Measurements from ENCODE around the gene EIF5B. TPM values are rescaled to one million over a fixed set of nuclear protein-coding genes. Genes with fewer than 3 reads are reported as not detected.

The EIF5B gene
- total RNA-seq, 1 experiment from 2014 or later = 79.5 TPM

DNA sequence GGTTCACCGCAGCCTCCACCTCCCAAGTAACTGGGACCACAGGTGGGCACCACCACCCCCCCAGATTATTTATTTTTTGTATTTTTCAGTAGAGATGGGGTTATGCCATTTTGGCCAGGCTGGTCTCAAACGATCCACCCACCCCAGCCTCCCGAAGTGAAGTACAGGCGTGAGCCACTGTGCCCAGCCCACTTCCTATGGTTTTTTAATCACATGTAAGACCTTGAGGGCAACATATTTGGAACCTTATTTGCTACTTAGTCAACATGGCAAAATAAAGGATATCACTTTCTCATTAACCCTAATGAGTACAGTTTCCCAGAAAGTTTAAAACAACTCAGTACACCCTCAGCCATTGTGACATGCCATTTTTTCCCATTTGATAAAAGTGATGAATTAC lies 64.7 kb downstream of the EIF5B start:
- intact Hi-C loops (cut with micrococcal nuclease; ENCODE audit: unreplicated experiment) = loop anchor here (2.0 to 10.0 kb wide), 2 partner anchors 89 to 317 kb away; partner anchors contain the start of gene REV1
- CTCF ChIA-PET = no interaction called here
- H3K4me3 Mint-ChIP-seq (ENCODE audit: unreplicated experiment) = no peak overlapping the region
- no peak overlapping the region for H3K4me3 ChIP-seq (ENCODE audit: low read depth, low read length)
- H3K4me1 Mint-ChIP-seq (ENCODE audit: low read depth, unreplicated experiment) = peaks cover 16% of the 10 kb centered on the region
- POLR2A ChIA-PET = no interaction called here
- H3K36me3 ChIP-seq (ENCODE audit: control insufficient read depth, insufficient read depth, low read length) = peaks cover 12% of the 10 kb centered on the region
- DNase-seq = no peak
- no TSS peak for BruUV-seq (replicated peaks)
- H3K9me3 ChIP-seq = no peaks in the 10 kb centered on the region
- H3K9me3 Mint-ChIP-seq (ENCODE audit: unreplicated experiment) = no peaks in the 10 kb centered on the region
- H3K27me3 ChIP-seq (replicated peaks; ENCODE audit: control insufficient read depth, insufficient read depth, low read length) = no peaks in the 10 kb centered on the region
- no peak overlapping the region for H3K27ac Mint-ChIP-seq (ENCODE audit: unreplicated experiment)
- TF ChIP-seq, protein P1, sequence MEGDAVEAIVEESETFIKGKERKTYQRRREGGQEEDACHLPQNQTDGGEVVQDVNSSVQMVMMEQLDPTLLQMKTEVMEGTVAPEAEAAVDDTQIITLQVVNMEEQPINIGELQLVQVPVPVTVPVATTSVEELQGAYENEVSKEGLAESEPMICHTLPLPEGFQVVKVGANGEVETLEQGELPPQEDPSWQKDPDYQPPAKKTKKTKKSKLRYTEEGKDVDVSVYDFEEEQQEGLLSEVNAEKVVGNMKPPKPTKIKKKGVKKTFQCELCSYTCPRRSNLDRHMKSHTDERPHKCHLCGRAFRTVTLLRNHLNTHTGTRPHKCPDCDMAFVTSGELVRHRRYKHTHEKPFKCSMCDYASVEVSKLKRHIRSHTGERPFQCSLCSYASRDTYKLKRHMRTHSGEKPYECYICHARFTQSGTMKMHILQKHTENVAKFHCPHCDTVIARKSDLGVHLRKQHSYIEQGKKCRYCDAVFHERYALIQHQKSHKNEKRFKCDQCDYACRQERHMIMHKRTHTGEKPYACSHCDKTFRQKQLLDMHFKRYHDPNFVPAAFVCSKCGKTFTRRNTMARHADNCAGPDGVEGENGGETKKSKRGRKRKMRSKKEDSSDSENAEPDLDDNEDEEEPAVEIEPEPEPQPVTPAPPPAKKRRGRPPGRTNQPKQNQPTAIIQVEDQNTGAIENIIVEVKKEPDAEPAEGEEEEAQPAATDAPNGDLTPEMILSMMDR (IDR thresholded peaks at IDR 0.05; ENCODE audit: insufficient read depth in 1 of 2, low read depth in 1 of 2, low read length in 1 of 2, severe bottlenecking in 1 of 2, unreplicated experiment in 1 of 2) = no peak
- peaks cover 97% of the 10 kb centered on the region for H3K36me3 Mint-ChIP-seq (ENCODE audit: insufficient read depth, unreplicated experiment)
- H3K27me3 Mint-ChIP-seq (ENCODE audit: insufficient read depth, unreplicated experiment) = no peaks in the 10 kb centered on the region
- peaks cover 10% of the 10 kb centered on the region; the same call in 1 of the 2 replicates for H3K4me1 ChIP-seq

DNA sequence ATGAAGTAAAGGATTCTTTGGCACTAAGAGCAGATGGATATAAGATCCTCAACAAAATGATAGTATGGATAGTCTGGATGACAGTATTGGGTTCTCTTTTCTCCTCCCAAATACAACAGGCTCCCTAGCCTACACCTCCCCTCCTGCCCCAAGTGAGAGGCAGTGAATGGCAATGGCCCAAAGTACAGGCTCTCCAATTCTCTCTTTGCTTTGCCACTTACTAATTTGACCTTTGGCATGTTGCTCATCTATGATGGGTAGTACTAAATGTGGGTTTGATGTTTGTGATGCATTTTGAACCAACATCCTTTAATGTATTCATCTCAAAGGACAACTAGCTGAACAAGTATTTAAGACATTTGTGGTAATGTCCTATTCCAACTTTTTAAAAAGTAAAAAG lies 65.9 kb downstream of the EIF5B start:
- CTCF ChIA-PET = interaction anchor here (1.0 to 1.2 kb wide), 3 partner anchors 18 to 87 kb away, joined by 3 to 10 read pairs (median 4); partner anchors contain the start of genes EIF5B and REV1
- Mint-ChIP-seq H3K4me3 (ENCODE audit: unreplicated experiment) (no peak overlapping the region), H3K4me1 (ENCODE audit: low read depth, unreplicated experiment) (peaks cover 16% of the 10 kb centered on the region), H3K9me3 (ENCODE audit: unreplicated experiment) (no peaks in the 10 kb centered on the region), H3K27me3 (ENCODE audit: insufficient read depth, unreplicated experiment) (no peaks in the 10 kb centered on the region), H3K36me3 (ENCODE audit: insufficient read depth, unreplicated experiment) (peaks cover 95% of the 10 kb centered on the region), H3K27ac (ENCODE audit: unreplicated experiment) (peak overlapping the region; percentile 59)
- H3K27me3 ChIP-seq (replicated peaks; ENCODE audit: control insufficient read depth, insufficient read depth, low read length) = no peaks in the 10 kb centered on the region
- POLR2A ChIA-PET = interaction anchor here (1.1 kb wide), 1 partner anchor 67 kb away, joined by 3 read pairs; the partner anchor contains the start of genes EIF5B and TXNDC9
- peaks cover 10% of the 10 kb centered on the region; the same call in 1 of the 2 replicates for H3K4me1 ChIP-seq
- TF ChIP-seq, protein P1 (IDR thresholded peaks at IDR 0.05; ENCODE audit: insufficient read depth in 1 of 2, low read depth in 1 of 2, low read length in 1 of 2, severe bottlenecking in 1 of 2, unreplicated experiment in 1 of 2) = no peak
- H3K36me3 ChIP-seq (ENCODE audit: control insufficient read depth, insufficient read depth, low read length) = peaks cover 11% of the 10 kb centered on the region
- no peak overlapping the region for H3K4me3 ChIP-seq (ENCODE audit: low read depth, low read length)
- no peaks in the 10 kb centered on the region for H3K9me3 ChIP-seq
- intact Hi-C loops (cut with micrococcal nuclease; ENCODE audit: unreplicated experiment) = loop anchor here (2.0 to 10.0 kb wide), 2 partner anchors 88 to 318 kb away; partner anchors contain the start of gene REV1
- no TSS peak for BruUV-seq (replicated peaks)
- no peak for DNase-seq

DNA sequence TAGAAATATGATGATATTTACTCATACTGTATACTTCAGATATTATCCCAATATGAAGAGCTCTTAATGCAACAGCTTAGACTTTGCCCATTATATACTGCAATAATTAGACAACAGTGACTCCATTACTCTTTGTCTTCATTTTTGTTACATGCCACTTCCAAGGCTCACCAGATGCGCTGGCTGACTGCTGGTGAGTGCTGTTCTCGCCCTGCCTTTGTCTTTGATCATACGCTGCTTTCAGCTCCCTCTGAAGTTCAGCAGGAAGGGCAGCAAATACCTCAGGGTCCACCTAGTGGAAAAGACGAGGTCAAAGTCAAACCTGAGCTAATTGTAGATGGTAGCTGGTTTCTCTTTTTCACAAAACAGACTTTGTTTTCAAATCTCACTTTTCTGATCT lies 66.3 kb downstream of the EIF5B start:
- no peak overlapping the region for H3K4me3 ChIP-seq (ENCODE audit: low read depth, low read length)
- peaks cover 8% of the 10 kb centered on the region for H3K36me3 ChIP-seq (ENCODE audit: control insufficient read depth, insufficient read depth, low read length)
- Mint-ChIP-seq H3K9me3 (ENCODE audit: unreplicated experiment) (no peaks in the 10 kb centered on the region), H3K27ac (ENCODE audit: unreplicated experiment) (peak overlapping the region; percentile 59), H3K27me3 (ENCODE audit: insufficient read depth, unreplicated experiment) (no peaks in the 10 kb centered on the region), H3K36me3 (ENCODE audit: insufficient read depth, unreplicated experiment) (peaks cover 91% of the 10 kb centered on the region), H3K4me3 (ENCODE audit: unreplicated experiment) (no peak overlapping the region), H3K4me1 (ENCODE audit: low read depth, unreplicated experiment) (peaks cover 16% of the 10 kb centered on the region)
- intact Hi-C loops (cut with micrococcal nuclease; ENCODE audit: unreplicated experiment) = loop anchor here (2.0 to 10.0 kb wide), 2 partner anchors 87 to 319 kb away; partner anchors contain the start of gene REV1
- TF ChIP-seq, protein P1 (IDR thresholded peaks at IDR 0.05; ENCODE audit: insufficient read depth in 1 of 2, low read depth in 1 of 2, low read length in 1 of 2, severe bottlenecking in 1 of 2, unreplicated experiment in 1 of 2) = peak; percentile 14 to 48
- DNase-seq = peak in 1 of 2 experiments; percentile 42
- no peaks in the 10 kb centered on the region for H3K27me3 ChIP-seq (replicated peaks; ENCODE audit: control insufficient read depth, insufficient read depth, low read length)
- BruUV-seq (replicated peaks) = no TSS peak
- peaks cover 10% of the 10 kb centered on the region; the same call in 1 of the 2 replicates for H3K4me1 ChIP-seq
- ChIA-PET CTCF (interaction anchor here (0.6 to 1.2 kb wide), 6 partner anchors 19 to 857 kb away, joined by 3 to 10 read pairs (median 3); partner anchors contain the start of genes EIF5B and REV1), POLR2A (interaction anchor here (1.1 kb wide), 1 partner anchor 67 kb away, joined by 3 read pairs; the partner anchor contains the start of genes EIF5B and TXNDC9)
- no peaks in the 10 kb centered on the region for H3K9me3 ChIP-seq

Data from Caco-2 (cell line).